Cardiac fibroblast (primary cell): ENCODE data around the gene SRSF7.

Experiments used
- DNase-seq, 2 donors: peaks; one replicate each; pipeline versions ENCODE4 v3.0.0 to v3.0.0-alpha.2; 2010; ENCODE audit warnings: low read depth in 2 of 2
- H3K4me3 ChIP-seq, 2 donors: replicated peaks in 1 of 2; 1 replicate in 1 of 2; 2 replicates in 1 of 2; pipeline ENCODE4 v1.5.1; 2011; ENCODE audit warnings: low read depth in 2 of 2, low read length in 2 of 2, mild to moderate bottlenecking in 2 of 2, moderate library complexity in 1 of 2
- CTCF ChIP-seq: IDR thresholded peaks from one replicate; pipeline ENCODE4 v1.5.1; 2011; ENCODE audit warnings: low read depth, mild to moderate bottlenecking, low read length, inconsistent platforms

Gene SRSF7

DNA sequence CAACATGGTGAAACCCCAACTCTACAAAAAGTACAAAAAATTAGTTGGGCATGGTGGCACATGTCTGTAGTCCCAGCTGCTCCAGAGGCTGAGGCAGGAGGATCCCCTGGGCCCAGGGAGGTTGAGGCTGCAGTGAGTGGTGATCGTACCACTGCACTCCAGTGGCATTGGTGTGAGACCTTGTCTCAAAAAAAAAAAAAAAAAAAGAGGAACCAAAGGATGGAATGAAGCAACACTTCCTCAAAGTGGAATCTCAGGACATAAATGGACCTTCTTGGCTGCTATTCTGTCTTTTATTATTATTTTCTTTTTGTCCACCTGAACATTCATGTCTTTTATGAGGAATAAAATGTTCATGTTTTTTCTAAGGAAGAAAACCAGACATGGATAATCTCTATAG, 40.6 kb upstream of the SRSF7 start:
- no peak overlapping the region for H3K4me3 ChIP-seq
- no peak for TF ChIP-seq CTCF
- DNase-seq = no peak

GRCh38 chr2:38789691-38790090, 38.5 kb upstream of the SRSF7 start:
- no peak for TF ChIP-seq CTCF
- no peak overlapping the region for H3K4me3 ChIP-seq
- DNase-seq = no peak

- no peak for TF ChIP-seq CTCF
- DNase-seq = no peak
- H3K4me3 ChIP-seq = no peak overlapping the region
Observed at GRCh38 chr2:38788306-38788705, 37.1 kb upstream of the SRSF7 start.

GRCh38 chr2:38783586-38783985, 32.4 kb upstream of the SRSF7 start:
- TF ChIP-seq CTCF = no peak
- DNase-seq = peak in 1 of 2 donors; percentile 24
- no peak overlapping the region for H3K4me3 ChIP-seq

- DNase-seq = no peak
- TF ChIP-seq CTCF = no peak
- H3K4me3 ChIP-seq = peak overlapping the region; percentile 63 to 71
Observed at GRCh38 chr2:38778687-38779082, 27.5 kb upstream of the SRSF7 start.

DNA sequence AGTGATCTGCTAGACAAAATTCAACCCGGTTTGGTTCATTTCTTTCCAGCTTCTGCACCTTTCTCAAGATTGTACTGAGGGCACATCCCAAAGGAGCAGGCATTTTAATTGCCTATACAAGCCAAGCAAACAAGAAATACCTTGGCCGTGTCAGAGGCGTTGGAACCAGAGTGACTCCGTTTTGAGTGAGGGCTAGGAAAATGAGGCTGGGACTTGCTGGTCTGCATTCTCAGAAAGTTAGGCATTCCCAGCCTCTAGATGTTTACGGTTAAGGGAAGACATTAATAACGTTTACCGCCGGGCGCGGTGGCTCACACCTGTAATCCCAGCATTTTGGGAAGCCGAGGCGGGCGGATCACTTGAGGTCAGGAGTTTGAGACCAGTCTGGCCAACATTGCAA, 25.4 kb upstream of the SRSF7 start:
- DNase-seq = no peak
- H3K4me3 ChIP-seq = no peak overlapping the region
- no peak for TF ChIP-seq CTCF

DNA sequence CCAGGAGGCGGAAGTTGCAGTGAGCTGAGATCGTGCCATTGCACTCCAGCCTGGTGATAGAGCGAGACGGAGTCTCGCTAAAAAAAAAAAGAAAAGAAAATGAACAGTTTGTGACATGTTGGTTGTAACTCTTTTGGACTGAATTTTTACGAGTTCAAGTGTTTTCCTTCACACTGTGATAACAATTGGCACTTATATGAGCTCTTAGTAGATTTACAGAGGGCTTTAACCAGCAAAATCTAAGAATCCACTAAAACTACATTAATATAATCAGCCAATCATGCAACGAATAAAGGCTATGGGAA, 24.7 kb upstream of the SRSF7 start:
- no peak for DNase-seq
- TF ChIP-seq CTCF = no peak
- no peak overlapping the region for H3K4me3 ChIP-seq
